OCI-LY1 (cell line): ENCODE data around the gene MAGI2.

ENCODE experiments used
- CTCF ChIP-seq: fragments of 200-600 bp; sonication (generic), shearing (Covaris generic); IDR thresholded peaks from 2 replicates; pipeline ENCODE4 v1.5.1; 2017; ENCODE audit warnings: mild to moderate bottlenecking, antibody characterized with exemption, low read length, moderate library complexity, mixed read lengths
- EZH2 ChIP-seq: fragments of 200-600 bp; sonication (generic), shearing (Covaris generic); IDR thresholded peaks from 2 replicates; pipeline ENCODE4 v1.8.0; 2017; ENCODE audit warnings: borderline replicate concordance, mixed run types, mild to moderate bottlenecking, antibody characterized with exemption, low read length, moderate library complexity, mixed read lengths

- TF ChIP-seq CTCF (no peak), EZH2 (no peak)
Observed at GRCh38 chr7:79436378-79436777, 17.1 kb downstream of the MAGI2 start.
